Activated naive CD4-positive, alpha-beta T cell treated with anti-CD3 and anti-CD28 coated beads, Interleukin-2, amount 50 U/mL, for 24 hours (primary cell): ENCODE results near the gene SOX10.

Source experiments
- H3K27ac Mint-ChIP-seq: one replicate; pipeline ENCODE4 v1.8.0; 2021; ENCODE audit warnings: mild to moderate bottlenecking, mixed read lengths
- H3K27me3 Mint-ChIP-seq: one replicate; pipeline ENCODE4 v1.8.0; 2021; ENCODE audit warnings: mixed read lengths
- H3K36me3 Mint-ChIP-seq: one replicate; pipeline ENCODE4 v1.8.0; 2021; ENCODE audit warnings: mixed read lengths
- H3K4me1 Mint-ChIP-seq: one replicate; pipeline ENCODE4 v1.8.0; 2021; ENCODE audit warnings: mixed read lengths
- H3K4me3 Mint-ChIP-seq: one replicate; pipeline ENCODE4 v1.8.0; 2021; ENCODE audit warnings: mild to moderate bottlenecking, mixed read lengths
- H3K9me3 Mint-ChIP-seq: one replicate; pipeline ENCODE4 v1.8.0; 2021; ENCODE audit warnings: mixed read lengths

The SOX10 gene

DNA sequence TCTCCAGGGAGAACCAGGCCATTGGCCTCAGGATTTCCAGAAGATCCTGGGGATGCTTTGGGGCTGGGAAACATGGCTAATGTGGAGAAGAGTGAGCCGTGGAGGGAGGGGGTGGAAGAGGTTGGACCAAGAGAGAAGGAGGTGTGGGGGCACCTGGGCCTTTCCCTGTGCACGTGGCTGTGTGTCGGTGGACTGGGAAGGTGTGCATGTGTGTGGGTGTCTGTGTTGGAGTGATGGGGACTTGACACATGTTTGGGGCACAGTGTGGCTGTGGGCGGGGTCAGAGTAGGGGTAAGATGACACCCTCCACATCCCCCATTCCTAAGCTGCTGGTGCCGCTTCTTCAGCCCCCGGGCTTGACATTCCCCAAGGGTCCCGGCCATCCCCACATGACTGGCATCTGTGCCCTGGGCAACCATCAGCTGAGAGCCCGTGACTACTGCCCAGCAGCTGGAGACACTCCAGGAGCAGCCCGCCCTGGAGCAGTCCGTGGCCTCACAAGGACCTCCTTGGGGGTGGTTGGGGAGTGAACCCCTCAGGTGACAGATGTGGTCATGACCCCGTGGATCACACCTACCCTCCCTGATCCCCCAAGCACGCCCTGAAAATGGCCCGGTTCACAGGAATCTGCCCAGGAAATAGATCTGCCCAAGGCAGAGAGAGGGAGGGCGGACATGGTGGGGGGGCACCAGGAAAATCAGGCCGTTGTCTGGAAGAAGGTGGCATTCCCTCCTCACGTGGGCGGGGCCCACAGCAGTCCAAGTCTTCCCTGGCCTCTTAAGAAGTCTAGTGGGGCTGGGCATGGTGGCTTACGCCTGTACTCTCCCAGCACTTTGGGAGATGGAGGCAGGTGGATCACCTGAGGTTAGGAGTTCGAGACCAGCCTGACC is 34.8 kb upstream of the SOX10 start:
- no peaks in the 10 kb centered on the region for H3K36me3 Mint-ChIP-seq
- no peaks in the 10 kb centered on the region for H3K4me1 Mint-ChIP-seq
- H3K27me3 Mint-ChIP-seq = no peaks in the 10 kb centered on the region
- H3K4me3 Mint-ChIP-seq = no peak overlapping the region
- no peaks in the 10 kb centered on the region for H3K9me3 Mint-ChIP-seq
- H3K27ac Mint-ChIP-seq = no peak overlapping the region

DNA sequence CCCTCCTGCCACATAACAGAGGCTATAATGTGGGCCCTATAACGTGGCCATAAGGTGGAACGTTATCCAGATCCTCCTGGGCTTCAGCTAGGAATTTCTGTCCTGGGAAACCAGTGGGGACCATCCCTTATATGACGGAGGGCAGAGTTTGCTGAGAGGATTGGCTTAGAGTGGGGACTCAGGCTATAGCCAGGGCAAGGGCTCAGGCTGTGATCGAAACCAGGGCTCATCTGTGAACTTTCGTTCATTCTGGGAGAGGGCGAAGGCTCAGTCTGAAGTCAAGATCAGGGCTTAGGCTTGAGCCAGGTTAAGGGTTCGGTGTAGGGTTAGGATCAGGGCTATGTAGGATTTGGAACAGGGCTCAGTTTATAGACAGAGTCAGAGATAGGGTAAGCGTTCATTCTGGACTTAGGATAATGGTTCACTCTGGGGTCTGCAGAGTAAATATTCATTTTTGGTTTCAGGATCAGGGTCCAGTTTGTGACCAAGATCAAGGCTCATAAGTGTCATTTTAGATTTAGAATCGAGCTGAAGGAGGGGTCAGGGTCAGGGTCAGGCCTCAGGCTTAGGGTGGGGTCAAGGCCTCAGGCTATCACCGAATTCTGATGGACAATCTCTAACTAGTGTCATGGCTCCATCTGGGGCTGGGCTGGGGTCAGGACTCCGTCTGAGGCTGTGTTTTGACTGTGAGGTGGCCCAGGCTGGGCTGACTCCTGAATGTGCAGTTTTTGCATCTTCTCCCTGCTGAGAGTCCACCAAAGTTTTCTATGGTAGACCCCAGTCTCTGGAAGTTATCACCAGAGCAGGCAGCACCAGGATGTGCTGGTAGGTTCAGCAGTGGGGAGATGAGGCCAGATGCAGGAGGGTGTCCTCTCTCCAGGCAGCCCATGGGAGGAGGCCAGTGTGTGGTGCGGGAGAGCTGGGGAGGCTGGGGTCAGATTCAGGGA is 33.9 kb upstream of the SOX10 start:
- H3K36me3 Mint-ChIP-seq = no peaks in the 10 kb centered on the region
- no peaks in the 10 kb centered on the region for H3K4me1 Mint-ChIP-seq
- no peaks in the 10 kb centered on the region for H3K27me3 Mint-ChIP-seq
- no peaks in the 10 kb centered on the region for H3K9me3 Mint-ChIP-seq
- H3K27ac Mint-ChIP-seq = no peak overlapping the region
- no peak overlapping the region for H3K4me3 Mint-ChIP-seq

DNA sequence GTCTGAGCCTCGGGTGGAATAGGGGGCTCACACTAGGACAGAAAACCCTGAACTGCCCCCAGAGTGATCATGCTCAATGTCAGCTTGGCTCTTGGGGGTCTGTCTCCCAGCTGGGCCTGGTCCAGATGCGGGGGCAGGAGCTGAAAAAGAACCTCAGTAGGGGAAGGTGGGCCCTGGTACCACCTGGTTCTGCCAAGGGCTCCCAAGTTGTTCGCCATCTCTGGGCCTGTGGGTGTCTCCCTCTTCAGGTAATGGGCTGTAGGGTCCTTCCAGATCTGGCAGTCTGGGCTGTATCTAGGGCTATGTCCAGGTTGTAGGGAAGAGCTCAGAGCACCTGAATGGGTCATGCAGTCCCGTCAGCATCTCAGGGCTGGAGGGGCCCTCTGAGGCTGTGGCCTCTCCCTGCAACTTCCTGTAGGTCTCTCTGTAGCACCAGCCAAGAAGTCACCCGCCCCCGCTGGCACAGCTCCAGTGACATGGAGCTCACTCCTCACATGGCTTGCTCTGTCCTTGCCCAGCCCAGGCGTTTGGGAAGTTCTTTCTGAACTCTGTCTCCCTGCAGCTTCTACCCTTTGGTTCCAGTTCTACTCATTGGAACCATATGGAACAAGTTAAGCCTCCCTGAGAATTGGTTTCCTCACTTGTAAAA is 33.0 kb upstream of the SOX10 start:
- Mint-ChIP-seq H3K36me3 (no peaks in the 10 kb centered on the region), H3K4me1 (no peaks in the 10 kb centered on the region), H3K27ac (no peak overlapping the region), H3K9me3 (no peaks in the 10 kb centered on the region), H3K27me3 (no peaks in the 10 kb centered on the region), H3K4me3 (no peak overlapping the region)

DNA sequence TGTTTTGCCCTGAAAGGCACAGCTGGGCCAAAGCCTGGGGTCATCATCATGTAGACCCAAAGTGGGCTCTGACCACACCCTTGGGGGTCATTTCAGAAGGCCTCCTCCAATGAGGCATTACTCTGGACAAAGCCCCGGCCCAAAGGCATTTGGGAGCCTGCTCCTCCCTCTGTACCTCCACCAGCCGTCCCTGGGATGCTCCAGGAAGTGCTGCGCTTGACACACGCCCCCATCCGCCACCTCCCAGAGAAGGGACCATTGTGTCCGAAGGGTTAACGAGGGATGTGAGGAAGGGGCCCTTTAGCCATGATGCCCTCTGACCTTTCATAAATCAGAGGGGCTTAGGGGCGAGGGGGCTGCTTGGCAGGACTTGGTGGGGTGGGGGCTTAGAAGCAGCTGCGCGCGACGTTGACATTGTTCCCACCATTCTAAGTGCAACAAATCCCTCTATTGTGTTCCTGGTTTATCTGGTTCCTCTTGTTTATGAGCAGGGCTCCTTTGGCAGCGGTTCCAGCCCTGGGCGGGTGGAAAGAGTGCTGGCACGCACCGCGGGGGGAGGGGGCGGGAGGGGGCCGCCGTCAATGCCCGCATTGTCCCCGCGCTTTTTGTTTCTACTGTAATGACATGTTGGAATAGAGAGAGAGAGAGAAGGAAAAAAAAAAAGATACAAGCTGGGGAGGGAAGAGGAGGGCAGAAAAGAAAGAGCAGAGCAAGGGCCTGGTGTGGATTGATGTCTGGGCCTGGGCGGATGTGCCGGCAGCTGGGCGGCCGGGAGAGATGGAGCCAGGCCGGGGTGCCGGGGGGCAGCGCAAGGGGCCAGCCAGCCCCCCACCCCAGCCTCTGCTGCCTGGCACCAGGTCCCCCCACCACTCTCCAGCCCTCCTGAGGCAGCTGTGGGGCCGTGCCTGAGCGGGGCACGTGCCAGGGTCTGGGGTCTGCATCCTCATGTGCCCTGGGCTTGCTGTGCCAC is 32.1 kb upstream of the SOX10 start:
- Mint-ChIP-seq H3K36me3 (no peaks in the 10 kb centered on the region), H3K4me1 (no peaks in the 10 kb centered on the region), H3K4me3 (no peak overlapping the region), H3K27ac (no peak overlapping the region), H3K9me3 (no peaks in the 10 kb centered on the region), H3K27me3 (no peaks in the 10 kb centered on the region)

DNA sequence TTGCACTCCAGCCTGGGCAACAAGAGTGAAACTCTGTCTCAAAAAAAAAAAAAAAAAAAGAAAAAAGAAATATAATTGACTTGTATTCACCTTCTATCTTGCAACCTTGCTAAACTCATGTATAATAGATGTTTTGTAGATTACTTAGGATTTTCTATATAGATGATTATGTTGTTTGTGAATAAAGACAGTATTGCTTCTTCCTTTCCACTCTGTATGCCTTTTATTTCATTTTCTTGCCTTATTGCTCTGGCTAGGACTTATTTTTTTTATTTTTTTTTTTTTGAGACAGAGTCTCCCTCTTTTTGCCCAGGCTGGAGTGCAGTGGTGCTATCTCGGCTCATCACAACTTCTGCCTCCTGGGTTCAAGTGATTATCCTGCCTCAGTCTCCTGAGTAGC is 29.7 kb upstream of the SOX10 start:
- H3K27me3 Mint-ChIP-seq = no peaks in the 10 kb centered on the region
- no peak overlapping the region for H3K4me3 Mint-ChIP-seq
- no peak overlapping the region for H3K27ac Mint-ChIP-seq
- no peaks in the 10 kb centered on the region for H3K36me3 Mint-ChIP-seq
- no peaks in the 10 kb centered on the region for H3K9me3 Mint-ChIP-seq
- no peaks in the 10 kb centered on the region for H3K4me1 Mint-ChIP-seq

DNA sequence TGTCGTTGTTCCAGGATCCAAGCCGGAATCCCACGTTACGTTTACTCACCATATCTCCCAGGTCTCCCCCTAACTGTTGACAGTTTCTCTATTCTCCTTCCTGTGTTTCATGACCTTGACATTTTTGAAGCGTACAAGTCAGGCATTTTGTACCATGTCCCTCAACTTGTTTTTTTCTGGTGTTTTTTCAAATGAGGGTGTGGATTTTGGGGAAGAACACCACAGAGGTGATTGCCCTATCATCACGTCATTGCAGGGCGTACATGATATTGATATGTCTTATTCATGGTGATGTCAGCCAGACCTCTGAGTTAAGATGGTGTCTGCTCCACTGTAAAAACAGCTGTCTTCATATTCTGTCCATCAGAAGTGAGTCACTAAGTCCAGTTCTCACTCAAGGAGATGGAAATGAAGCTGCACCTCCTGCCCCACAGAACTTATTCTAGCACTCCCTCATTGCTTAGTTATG is 28.3 kb upstream of the SOX10 start:
- H3K4me1 Mint-ChIP-seq = no peaks in the 10 kb centered on the region
- H3K27ac Mint-ChIP-seq = no peak overlapping the region
- H3K36me3 Mint-ChIP-seq = no peaks in the 10 kb centered on the region
- no peak overlapping the region for H3K4me3 Mint-ChIP-seq
- H3K27me3 Mint-ChIP-seq = no peaks in the 10 kb centered on the region
- no peaks in the 10 kb centered on the region for H3K9me3 Mint-ChIP-seq

- Mint-ChIP-seq H3K4me3 (no peak overlapping the region), H3K27me3 (no peaks in the 10 kb centered on the region), H3K27ac (no peak overlapping the region), H3K9me3 (no peaks in the 10 kb centered on the region), H3K4me1 (no peaks in the 10 kb centered on the region), H3K36me3 (no peaks in the 10 kb centered on the region)
These were observed 24.8 kb upstream of the SOX10 start for GRCh38 chr22:38009000-38009806.

- Mint-ChIP-seq H3K27me3 (no peaks in the 10 kb centered on the region), H3K4me3 (no peak overlapping the region), H3K27ac (no peak overlapping the region), H3K9me3 (no peaks in the 10 kb centered on the region), H3K36me3 (peaks cover 2% of the 10 kb centered on the region), H3K4me1 (no peaks in the 10 kb centered on the region)
These were observed 23.1 kb upstream of the SOX10 start for GRCh38 chr22:38007330-38007902.

- peaks cover 2% of the 10 kb centered on the region for H3K36me3 Mint-ChIP-seq
- H3K4me3 Mint-ChIP-seq = no peak overlapping the region
- H3K4me1 Mint-ChIP-seq = no peaks in the 10 kb centered on the region
These were observed 22.6 kb upstream of the SOX10 start for GRCh38 chr22:38006906-38007305.

DNA sequence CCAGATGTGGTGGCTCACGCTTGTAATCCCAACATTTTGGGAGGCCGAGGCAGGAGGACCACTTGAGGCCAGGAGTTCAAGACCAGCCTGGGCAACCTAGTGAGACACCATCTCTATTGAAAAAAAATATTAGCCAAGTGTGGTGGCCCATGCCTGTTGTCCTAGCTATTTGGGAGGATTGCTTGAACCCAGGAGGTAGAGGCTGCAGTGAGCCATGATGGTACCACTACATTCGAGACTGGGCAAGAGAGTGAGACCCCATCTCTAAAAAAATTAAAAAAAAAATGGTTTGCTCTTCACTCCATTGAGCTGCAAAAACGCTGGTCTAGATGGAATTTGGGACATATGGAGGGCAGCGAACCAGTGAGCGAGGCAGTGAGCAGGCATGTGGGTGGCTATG is 21.6 kb upstream of the SOX10 start:
- Mint-ChIP-seq H3K9me3 (no peaks in the 10 kb centered on the region), H3K27me3 (no peaks in the 10 kb centered on the region), H3K27ac (no peak overlapping the region), H3K4me3 (no peak overlapping the region), H3K36me3 (peaks cover 2% of the 10 kb centered on the region), H3K4me1 (no peaks in the 10 kb centered on the region)

More at GRCh38 chr22:38006906-38007305, 22.6 kb upstream of the SOX10 start:
- Mint-ChIP-seq H3K9me3 (no peaks in the 10 kb centered on the region), H3K27ac (no peak overlapping the region), H3K27me3 (no peaks in the 10 kb centered on the region)

DNA sequence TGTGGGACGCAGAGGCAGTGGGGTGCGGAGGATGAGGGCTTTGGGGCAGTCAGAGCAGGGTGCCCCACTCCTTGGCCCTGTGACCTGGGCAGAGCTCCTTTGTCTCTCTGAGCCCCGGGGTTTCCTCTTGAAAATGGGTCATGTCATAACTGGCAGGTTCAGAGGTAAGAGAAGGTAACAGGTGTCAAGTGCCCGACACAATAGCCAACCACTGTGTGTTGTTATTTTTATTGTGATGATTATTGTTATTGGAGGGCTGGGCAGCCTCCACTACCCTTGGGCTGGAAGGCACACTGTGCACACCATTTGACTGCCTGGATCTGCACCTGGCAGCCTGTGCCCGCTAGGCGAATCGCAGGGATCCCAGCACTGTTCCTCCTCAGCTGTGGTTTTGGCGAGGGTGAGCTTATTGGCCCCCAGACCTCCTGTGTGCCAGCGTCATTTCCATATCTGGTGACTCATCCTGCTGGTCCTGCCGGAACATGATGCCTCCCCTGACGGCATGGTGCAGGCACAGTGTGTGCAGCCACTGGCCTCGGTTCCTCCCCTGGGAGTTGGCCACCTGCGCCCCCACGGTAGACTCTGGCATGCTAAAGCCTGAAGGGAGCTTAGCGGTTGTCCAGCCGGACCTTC is 15.4 kb upstream of the SOX10 start:
- Mint-ChIP-seq H3K36me3 (peaks cover 2% of the 10 kb centered on the region), H3K27ac (no peak overlapping the region), H3K9me3 (no peaks in the 10 kb centered on the region), H3K4me1 (peaks cover 11% of the 10 kb centered on the region), H3K4me3 (no peak overlapping the region), H3K27me3 (no peaks in the 10 kb centered on the region)

- Mint-ChIP-seq H3K27ac (no peak overlapping the region), H3K27me3 (no peaks in the 10 kb centered on the region), H3K36me3 (peaks cover 2% of the 10 kb centered on the region), H3K9me3 (no peaks in the 10 kb centered on the region), H3K4me3 (no peak overlapping the region), H3K4me1 (peaks cover 11% of the 10 kb centered on the region)
These were observed 14.9 kb upstream of the SOX10 start for GRCh38 chr22:37999236-37999635.

GRCh38 chr22:37998543-37998942 is 14.2 kb upstream of the SOX10 start:
- Mint-ChIP-seq H3K9me3 (no peaks in the 10 kb centered on the region), H3K27me3 (no peaks in the 10 kb centered on the region), H3K4me1 (peaks cover 11% of the 10 kb centered on the region), H3K4me3 (no peak overlapping the region), H3K27ac (no peak overlapping the region), H3K36me3 (peaks cover 2% of the 10 kb centered on the region)
